HG02870 (cell line): ENCODE results near the gene CD226.

Source experiments
- ATAC-seq: cut with Tn5 transposase; IDR thresholded peaks from one replicate; pipeline ENCODE4 v1.9.1; 2021; ENCODE audit warnings: mild to moderate bottlenecking, moderate library complexity; ENCODE audit not compliant: unreplicated experiment

Gene CD226

DNA sequence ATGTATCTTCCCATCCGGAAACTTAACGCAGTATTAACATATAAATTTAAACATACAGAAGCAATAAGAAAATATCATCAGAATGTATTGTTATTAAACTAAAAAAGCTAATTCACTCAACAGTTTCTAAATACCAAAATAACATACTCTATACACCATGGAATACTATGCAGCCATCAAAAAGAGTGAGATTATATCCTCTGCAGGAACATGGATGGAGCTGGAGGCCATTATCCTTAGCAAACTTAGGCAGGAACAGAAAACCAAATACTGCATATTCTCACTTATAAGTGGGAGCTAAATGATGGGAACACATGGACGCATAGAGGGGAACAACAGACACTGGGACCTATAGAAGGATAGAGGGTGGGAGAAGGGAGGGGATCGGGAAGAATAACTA lies 127.1 kb downstream of the CD226 start:
- ATAC-seq, result no peak

GRCh38 chr18:69819460-69819859 lies 128.2 kb downstream of the CD226 start:
- no peak for ATAC-seq

GRCh38 chr18:69817335-69817940 lies 130.2 kb downstream of the CD226 start:
- no peak for ATAC-seq

GRCh38 chr18:69814861-69815385 lies 132.8 kb downstream of the CD226 start:
- no peak for ATAC-seq

DNA sequence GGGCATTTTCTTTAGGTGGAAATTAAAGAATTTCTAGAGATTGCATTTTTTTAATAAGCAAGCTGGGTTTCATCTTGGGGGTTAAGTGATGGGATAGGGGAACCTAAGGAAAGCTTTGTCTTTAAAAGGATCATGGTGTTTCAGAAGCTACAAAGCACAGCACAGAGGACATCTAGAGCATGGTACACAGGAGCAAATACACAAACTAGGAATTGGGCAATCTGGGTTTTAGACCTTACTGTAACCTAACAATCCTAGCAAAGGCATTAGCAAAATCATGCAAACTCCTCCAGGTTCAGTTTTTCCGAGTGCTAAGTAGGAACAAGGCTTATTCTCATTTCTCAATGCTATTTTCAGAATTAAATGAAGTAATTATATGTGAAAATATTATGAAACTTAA lies 134.1 kb downstream of the CD226 start:
- ATAC-seq, result no peak

DNA sequence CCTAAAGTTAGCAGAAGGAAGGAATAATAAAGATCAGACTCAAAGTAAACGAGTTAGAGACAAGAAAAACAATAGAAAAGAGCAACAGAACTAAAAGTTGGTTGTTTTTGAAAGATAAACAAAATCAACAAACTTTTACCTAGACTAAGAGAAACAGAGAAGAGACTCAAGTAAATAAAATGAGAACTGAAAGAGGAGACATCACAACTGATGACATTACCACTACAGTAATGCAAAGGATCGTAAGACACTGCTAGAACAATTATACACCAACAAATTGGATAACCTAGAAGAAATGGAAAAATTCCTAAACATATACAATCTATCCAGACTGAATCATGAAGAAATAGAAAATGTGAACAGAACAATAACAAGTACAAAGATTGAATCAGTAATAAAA lies 139.3 kb downstream of the CD226 start:
- no peak for ATAC-seq

- ATAC-seq, result no peak
Measured at GRCh38 chr18:69804776-69805501, 142.7 kb downstream of the CD226 start.
